ENCODE data around the gene PLBD2. TPM values are rescaled to one million over a fixed set of nuclear protein-coding genes. Genes with fewer than 3 reads are reported as not detected.

The PLBD2 gene
- total RNA-seq, 1 donor from 2014 or later, result 52.2 TPM

- H3K27ac Mint-ChIP-seq (ENCODE audit: unreplicated experiment), result no peak overlapping the region
- Histone ChIP-seq H3K27me3 (ENCODE audit: insufficient read depth, low read length) (no peaks in the 10 kb centered on the region), H3K4me3 (ENCODE audit: insufficient read depth, low read depth, low read length) (no peak overlapping the region), H3K27ac (ENCODE audit: low read depth, low read length) (no peak overlapping the region), H3K79me2 (ENCODE audit: insufficient read depth, low read length) (no peaks in the 10 kb centered on the region), H3K4me1 (ENCODE audit: insufficient read depth, low read length) (no peaks in the 10 kb centered on the region), H4K20me1 (ENCODE audit: insufficient read depth, low read length) (no peaks in the 10 kb centered on the region), H3K4me2 (ENCODE audit: low read length) (no peak overlapping the region), H3K36me3 (ENCODE audit: insufficient read depth, low read length) (no peaks in the 10 kb centered on the region), H2AFZ (ENCODE audit: low read depth, low read length) (no peak overlapping the region), H3K9ac (ENCODE audit: low read length) (no peak overlapping the region), H3K9me3 (ENCODE audit: insufficient read depth, low read depth, low read length) (no peaks in the 10 kb centered on the region)
- FAIRE-seq (no peak), DNase-seq (ENCODE audit: low read depth) (no peak)
- H3K36me3 Mint-ChIP-seq (ENCODE audit: low read depth, unreplicated experiment), result no peaks in the 10 kb centered on the region
- H3K9me3 Mint-ChIP-seq (ENCODE audit: unreplicated experiment), result no peaks in the 10 kb centered on the region
- H3K27me3 Mint-ChIP-seq (ENCODE audit: low read depth, unreplicated experiment), result peaks cover 5% of the 10 kb centered on the region
- H3K4me3 Mint-ChIP-seq (ENCODE audit: unreplicated experiment), result no peak overlapping the region
- H3K4me1 Mint-ChIP-seq (ENCODE audit: low read depth, unreplicated experiment), result peaks cover 5% of the 10 kb centered on the region
- TF ChIP-seq, protein P1, sequence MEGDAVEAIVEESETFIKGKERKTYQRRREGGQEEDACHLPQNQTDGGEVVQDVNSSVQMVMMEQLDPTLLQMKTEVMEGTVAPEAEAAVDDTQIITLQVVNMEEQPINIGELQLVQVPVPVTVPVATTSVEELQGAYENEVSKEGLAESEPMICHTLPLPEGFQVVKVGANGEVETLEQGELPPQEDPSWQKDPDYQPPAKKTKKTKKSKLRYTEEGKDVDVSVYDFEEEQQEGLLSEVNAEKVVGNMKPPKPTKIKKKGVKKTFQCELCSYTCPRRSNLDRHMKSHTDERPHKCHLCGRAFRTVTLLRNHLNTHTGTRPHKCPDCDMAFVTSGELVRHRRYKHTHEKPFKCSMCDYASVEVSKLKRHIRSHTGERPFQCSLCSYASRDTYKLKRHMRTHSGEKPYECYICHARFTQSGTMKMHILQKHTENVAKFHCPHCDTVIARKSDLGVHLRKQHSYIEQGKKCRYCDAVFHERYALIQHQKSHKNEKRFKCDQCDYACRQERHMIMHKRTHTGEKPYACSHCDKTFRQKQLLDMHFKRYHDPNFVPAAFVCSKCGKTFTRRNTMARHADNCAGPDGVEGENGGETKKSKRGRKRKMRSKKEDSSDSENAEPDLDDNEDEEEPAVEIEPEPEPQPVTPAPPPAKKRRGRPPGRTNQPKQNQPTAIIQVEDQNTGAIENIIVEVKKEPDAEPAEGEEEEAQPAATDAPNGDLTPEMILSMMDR (IDR thresholded peaks at IDR 0.05; ENCODE audit: insufficient read depth, low read depth, low read length), result no peak
- TF ChIP-seq EZH2 (IDR thresholded peaks at IDR 0.05; ENCODE audit: insufficient read depth, low read length), result no peak
Observed at GRCh38 chr12:113328368-113328889, 30.0 kb upstream of the PLBD2 start.

DNA sequence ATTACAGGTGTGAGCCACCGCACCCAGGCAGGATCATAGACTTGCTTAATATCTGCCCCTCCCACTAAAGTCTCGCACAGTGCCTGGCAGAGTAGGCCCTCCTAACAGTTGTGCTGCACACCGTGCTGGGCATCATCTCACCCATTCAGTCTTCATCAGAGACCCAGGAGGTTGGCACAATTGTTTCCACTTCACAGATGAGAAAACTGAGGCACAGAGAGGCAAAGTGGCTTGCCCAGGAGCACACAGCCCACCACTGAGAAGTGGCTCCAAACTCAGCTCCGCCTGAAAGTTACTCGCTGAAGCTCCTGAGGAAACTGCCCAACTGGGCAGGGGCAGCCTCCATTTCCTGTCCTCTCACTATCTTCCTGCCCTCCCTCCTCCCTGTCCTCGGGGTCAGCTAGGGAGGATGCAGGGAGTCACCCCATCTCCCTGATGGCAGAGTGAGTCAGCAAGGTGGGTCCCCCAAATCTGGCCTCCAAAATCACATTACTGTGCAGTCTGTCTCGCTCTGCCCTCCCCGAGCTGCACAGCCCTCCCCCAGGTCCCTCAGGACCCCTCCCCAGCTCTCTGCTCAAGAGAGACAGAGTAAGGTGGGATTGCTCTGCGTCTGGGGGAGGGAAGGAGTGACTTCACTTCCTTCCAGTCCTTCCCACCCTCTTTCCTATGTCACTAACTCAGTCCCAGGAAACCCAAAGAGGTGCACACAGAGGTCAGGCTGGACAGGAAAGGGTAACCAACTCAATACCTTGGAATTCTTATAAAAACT is 29.2 kb upstream of the PLBD2 start:
- H3K27me3 ChIP-seq (ENCODE audit: insufficient read depth, low read length), result no peaks in the 10 kb centered on the region
- no peak overlapping the region for H3K4me3 ChIP-seq (ENCODE audit: insufficient read depth, low read depth, low read length)
- Mint-ChIP-seq H3K36me3 (ENCODE audit: low read depth, unreplicated experiment) (no peaks in the 10 kb centered on the region), H3K27me3 (ENCODE audit: low read depth, unreplicated experiment) (peaks cover 5% of the 10 kb centered on the region), H3K9me3 (ENCODE audit: unreplicated experiment) (no peaks in the 10 kb centered on the region), H3K4me1 (ENCODE audit: low read depth, unreplicated experiment) (peaks cover 7% of the 10 kb centered on the region), H3K27ac (ENCODE audit: unreplicated experiment) (no peak overlapping the region), H3K4me3 (ENCODE audit: unreplicated experiment) (no peak overlapping the region)
- FAIRE-seq, result no peak
- no peaks in the 10 kb centered on the region for H3K36me3 ChIP-seq (ENCODE audit: insufficient read depth, low read length)
- H3K79me2 ChIP-seq (ENCODE audit: insufficient read depth, low read length), result no peaks in the 10 kb centered on the region
- H4K20me1 ChIP-seq (ENCODE audit: insufficient read depth, low read length), result no peaks in the 10 kb centered on the region
- DNase-seq (ENCODE audit: low read depth), result no peak
- peaks cover 5% of the 10 kb centered on the region for H3K4me1 ChIP-seq (ENCODE audit: insufficient read depth, low read length)
- no peak overlapping the region for H2AFZ ChIP-seq (ENCODE audit: low read depth, low read length)
- no peak overlapping the region for H3K27ac ChIP-seq (ENCODE audit: low read depth, low read length)
- no peaks in the 10 kb centered on the region for H3K9me3 ChIP-seq (ENCODE audit: insufficient read depth, low read depth, low read length)
- TF ChIP-seq, protein P1 (IDR thresholded peaks at IDR 0.05; ENCODE audit: insufficient read depth, low read depth, low read length), result no peak
- no peak for TF ChIP-seq EZH2 (IDR thresholded peaks at IDR 0.05; ENCODE audit: insufficient read depth, low read length)
- H3K9ac ChIP-seq (ENCODE audit: low read length), result no peak overlapping the region
- no peak overlapping the region for H3K4me2 ChIP-seq (ENCODE audit: low read length)

Data from astrocyte (in vitro differentiated cells and primary cell).